Brain pericyte (primary cell): ENCODE measurements around the gene JPH3.
"Not testable (repeated sequence)": the region's sequence is repeated elsewhere in the genome, so short reads cannot be mapped to it uniquely, and the experiment has no call there.

Source experiments
- DNase-seq: peaks from one replicate; pipeline ENCODE4 v3.0.0-alpha.2; 2012; ENCODE audit warnings: low read depth, low spot score

The JPH3 gene

GRCh38 chr16:87575027-87575804, 27.1 kb upstream of the JPH3 start:
- DNase-seq: no peak

GRCh38 chr16:87576171-87576570, 26.1 kb upstream of the JPH3 start:
- DNase-seq: no peak

GRCh38 chr16:87578142-87578930, 24.0 kb upstream of the JPH3 start:
- not testable (repeated sequence) for DNase-seq

- DNase-seq: no peak
These were observed 22.6 kb upstream of the JPH3 start for GRCh38 chr16:87579691-87580090.

GRCh38 chr16:87580855-87581261, 21.4 kb upstream of the JPH3 start:
- DNase-seq: no peak

DNA sequence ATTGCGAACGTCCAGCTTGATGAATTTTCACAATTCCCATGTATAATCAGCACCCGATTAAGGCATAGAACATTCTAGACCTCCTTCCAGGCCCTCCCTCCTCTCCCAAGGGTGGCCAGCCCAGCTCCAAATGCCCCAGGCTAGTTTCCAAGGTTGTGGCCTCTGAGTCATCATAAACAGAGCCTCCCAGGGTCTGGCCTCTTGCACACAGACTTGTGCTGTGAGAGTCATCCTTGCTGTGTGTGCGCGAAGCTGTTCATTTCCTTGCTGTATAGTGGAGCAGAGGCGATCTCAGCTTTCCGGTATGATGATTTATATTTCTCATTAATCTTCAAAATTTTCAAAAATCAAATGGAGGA, 20.5 kb upstream of the JPH3 start:
- peak; percentile 83 for DNase-seq

- no peak for DNase-seq
These were observed 19.9 kb upstream of the JPH3 start for GRCh38 chr16:87582216-87582965.

GRCh38 chr16:87582966-87583325, 19.4 kb upstream of the JPH3 start:
- DNase-seq: no peak

DNA sequence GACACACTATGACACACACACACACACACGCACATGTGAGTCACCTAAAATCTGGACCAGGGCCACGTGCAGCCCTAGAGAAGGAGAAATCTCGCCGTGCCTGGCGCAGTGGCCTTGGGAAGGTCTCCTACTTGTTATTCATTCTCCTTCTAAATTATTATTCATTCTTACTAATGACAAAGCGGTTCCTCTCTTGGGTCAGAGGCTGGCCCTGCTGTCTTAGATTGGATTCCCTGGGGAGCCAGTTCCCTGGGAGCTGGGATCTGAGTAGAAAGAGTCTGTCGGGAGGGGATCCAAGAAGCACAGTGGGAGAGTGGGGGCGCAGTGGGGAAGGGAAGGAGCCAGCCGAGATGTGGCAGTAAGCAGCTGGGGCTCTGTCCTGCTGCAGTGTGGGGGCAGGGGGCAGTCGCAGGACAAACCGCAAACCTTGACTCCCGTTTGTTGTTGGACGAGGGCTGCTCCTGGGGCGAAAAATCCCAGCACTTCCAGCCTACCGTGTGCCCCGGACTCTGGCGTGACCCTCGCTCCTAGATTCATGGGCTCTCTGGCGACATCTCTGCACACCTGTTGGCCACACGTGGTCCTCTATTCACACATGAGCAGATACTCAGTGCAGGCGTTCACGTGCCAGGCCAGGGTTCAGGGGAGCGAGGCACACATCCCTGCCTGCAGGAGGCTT, 18.7 kb upstream of the JPH3 start:
- peak; percentile 33 for DNase-seq

DNA sequence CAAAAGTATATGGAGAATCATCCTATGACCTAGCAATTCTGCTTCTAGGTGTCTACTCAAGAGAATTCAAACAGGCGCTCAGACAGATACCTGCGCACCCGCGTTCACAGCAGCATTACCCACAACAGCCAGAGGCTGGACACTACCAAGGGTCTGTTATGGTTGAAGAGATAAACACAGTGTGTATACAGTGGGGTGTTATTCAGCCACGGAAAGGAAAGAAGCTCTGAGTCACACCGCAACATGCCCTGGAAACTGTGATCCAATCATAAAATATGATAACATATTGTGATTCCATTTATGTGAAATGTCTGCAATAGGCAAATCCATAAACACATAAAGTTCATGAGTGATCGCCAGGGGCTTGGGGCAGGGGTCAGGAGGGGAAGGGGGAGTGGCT, 18.0 kb upstream of the JPH3 start:
- DNase-seq: no peak

DNA sequence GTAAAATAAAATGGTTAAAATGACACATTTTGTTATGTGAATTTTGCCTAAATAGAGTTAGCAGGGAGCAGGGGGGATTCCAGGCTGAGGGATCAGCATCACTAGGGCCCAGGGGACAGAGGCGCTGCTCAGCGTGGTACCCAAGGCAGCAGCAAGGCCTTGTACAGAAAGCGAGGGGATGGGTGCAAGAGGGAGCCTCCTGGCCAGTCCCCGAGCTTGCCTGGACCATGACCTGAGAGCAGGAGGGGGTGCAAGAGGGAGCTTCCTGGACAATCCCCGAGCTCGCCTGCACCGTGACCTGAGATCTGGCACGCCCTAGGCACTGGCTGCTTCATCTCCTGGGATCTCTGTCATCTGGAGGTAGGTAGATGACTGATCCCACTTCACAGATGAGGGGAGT, 17.3 kb upstream of the JPH3 start:
- no peak for DNase-seq

- DNase-seq: no peak
These were observed 16.7 kb upstream of the JPH3 start for GRCh38 chr16:87585442-87586200.

DNA sequence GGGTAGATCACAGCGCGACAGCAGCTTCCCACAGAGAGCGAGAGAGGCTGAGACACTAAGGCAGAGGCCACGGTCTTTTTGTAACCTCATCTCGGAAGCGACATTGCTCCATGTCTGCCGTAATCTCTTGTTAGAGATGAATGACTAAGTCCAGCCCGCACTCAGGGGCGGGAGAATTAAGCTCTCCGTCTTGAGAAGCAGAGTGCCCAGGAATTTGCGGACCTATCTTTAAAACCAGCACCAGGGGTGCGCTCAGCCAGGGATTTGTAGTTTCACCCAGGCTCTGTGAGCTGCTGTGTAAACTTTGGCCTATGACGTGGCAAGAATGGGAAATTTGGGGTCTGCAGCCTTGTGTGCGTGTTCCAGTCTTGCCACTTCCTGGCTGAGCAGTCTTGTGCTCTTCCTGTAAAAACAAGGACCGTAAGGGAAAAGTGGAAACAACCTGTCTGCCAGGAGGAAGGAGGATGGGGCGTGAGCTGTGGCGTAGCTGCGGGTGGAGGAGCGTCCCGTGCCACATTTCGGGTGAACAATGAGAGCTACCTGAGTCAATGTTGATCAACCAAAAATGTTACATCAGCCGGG, 16.0 kb upstream of the JPH3 start:
- DNase-seq: no peak

- no peak for DNase-seq
These were observed 14.7 kb upstream of the JPH3 start for GRCh38 chr16:87587636-87588035.

GRCh38 chr16:87592018-87592712, 10.1 kb upstream of the JPH3 start:
- DNase-seq: no peak

GRCh38 chr16:87593710-87594258, 8.5 kb upstream of the JPH3 start:
- DNase-seq: no peak

- DNase-seq: no peak
These were observed 6.6 kb upstream of the JPH3 start for GRCh38 chr16:87595712-87596111.

GRCh38 chr16:87597324-87597830, 4.9 kb upstream of the JPH3 start:
- DNase-seq: no peak

- no peak for DNase-seq
These were observed 3.9 kb upstream of the JPH3 start for GRCh38 chr16:87598431-87598830.

GRCh38 chr16:87600246-87600645, 2.1 kb upstream of the JPH3 start:
- DNase-seq: no peak
